ENCODE data around the gene NEURL3. TPM values are rescaled to one million over a fixed set of nuclear protein-coding genes. Genes with fewer than 3 reads are reported as not detected.
A peak's percentile ranks its signal among the peaks of the same experiment; 100 is the strongest.
"Not testable (repeated sequence)": the region's sequence is repeated elsewhere in the genome, so short reads cannot be mapped to it uniquely, and the experiment has no call there.

Gene NEURL3, protein sequence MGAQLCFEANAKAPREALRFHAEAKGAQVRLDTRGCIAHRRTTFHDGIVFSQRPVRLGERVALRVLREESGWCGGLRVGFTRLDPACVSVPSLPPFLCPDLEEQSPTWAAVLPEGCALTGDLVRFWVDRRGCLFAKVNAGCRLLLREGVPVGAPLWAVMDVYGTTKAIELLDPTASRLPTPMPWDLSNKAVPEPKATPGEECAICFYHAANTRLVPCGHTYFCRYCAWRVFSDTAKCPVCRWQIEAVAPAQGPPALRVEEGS
- total RNA-seq = 0.54 and 0.75 TPM in 2 replicates

GRCh38 chr2:96505231-96505889 lies at the start of gene NEURL3:
Gene NEURL3, minus strand, starts transcription at chr2:96505357. Its CDS starts 71 bp downstream, at chr2:96505286.
- H3K27me3 Mint-ChIP-seq (ENCODE audit: insufficient read depth) = peaks cover 3% of the 10 kb centered on the region
- peak within 1 kb of the TSS; percentile 8 for H3K4me3 Mint-ChIP-seq
- intact Hi-C loops (cut with micrococcal nuclease) = loop anchor here (5.0 kb wide), 1 partner anchor 47 kb away; no protein-coding TSS in a partner anchor
- no peak for DNase-seq (ENCODE audit: low spot score)
- H3K9me3 Mint-ChIP-seq = no peaks in the 10 kb centered on the region
- H3K27ac Mint-ChIP-seq = no peak within 1 kb of the TSS
- H3K4me1 Mint-ChIP-seq (ENCODE audit: low read depth) = peaks cover 59% of the 10 kb centered on the region
- H3K36me3 Mint-ChIP-seq (ENCODE audit: low read depth) = no peaks in the 10 kb centered on the region

DNA sequence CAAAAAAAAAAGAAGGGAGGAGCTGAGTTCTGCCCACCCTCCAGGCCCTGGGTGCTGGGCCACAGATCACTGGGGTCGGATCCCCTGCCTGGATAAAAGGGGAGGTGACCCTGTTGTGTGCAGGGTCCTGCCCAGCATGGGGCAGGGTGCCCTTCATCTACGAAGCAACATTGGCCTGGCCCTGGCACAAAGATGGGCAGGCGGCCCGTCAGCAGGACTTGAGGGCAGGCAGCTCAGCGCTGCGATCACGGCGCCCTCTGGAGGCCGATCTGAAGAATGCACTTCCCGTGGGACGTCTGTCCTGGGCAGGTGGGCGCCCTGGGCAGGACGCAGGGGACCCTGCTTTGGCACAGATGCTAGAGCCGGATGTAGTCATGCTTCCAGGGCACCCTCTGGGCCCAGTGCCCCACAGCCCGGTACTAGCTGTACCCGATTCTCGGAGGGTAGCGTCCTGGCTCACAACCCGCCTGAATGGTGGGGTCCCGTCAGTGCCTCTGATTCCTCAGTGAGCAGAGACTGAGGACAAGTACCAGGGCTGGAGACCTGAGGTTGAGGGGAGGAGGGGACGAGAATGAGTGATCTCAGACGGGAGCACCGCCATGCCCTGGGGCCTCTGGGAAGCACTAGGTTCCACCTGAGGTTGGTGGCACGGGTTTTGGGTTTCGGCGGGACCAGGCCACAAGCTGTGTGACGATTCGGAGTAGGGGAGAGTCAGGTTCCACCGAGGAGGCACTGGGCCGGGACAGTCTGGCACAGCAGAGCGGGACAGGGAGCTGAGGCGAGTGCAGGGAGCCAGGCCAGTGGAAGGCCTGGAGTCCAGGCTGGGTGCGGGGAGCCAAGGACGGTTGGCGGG lies 49.4 kb upstream of the NEURL3 start:
- H3K27me3 Mint-ChIP-seq (ENCODE audit: insufficient read depth) = no peaks in the 10 kb centered on the region
- H3K9me3 Mint-ChIP-seq = no peaks in the 10 kb centered on the region
- DNase-seq (ENCODE audit: low spot score) = peak; percentile 56
- intact Hi-C loops (cut with micrococcal nuclease) = loop anchor here (1.0 to 5.0 kb wide), 4 partner anchors 16 to 208 kb away; partner anchors contain the start of genes CNNM4 and NEURL3
- H3K4me1 Mint-ChIP-seq (ENCODE audit: low read depth) = peaks cover 23% of the 10 kb centered on the region
- H3K36me3 Mint-ChIP-seq (ENCODE audit: low read depth) = peaks cover 16% of the 10 kb centered on the region
- H3K27ac Mint-ChIP-seq = peak overlapping the region; percentile 34
- H3K4me3 Mint-ChIP-seq = no peak overlapping the region

- peaks cover 23% of the 10 kb centered on the region for H3K4me1 Mint-ChIP-seq (ENCODE audit: low read depth)
- H3K27ac Mint-ChIP-seq = peak overlapping the region; percentile 34
- peaks cover 17% of the 10 kb centered on the region for H3K36me3 Mint-ChIP-seq (ENCODE audit: low read depth)
- H3K27me3 Mint-ChIP-seq (ENCODE audit: insufficient read depth); H3K9me3 Mint-ChIP-seq; DNase-seq (ENCODE audit: low spot score); H3K4me3 Mint-ChIP-seq: not testable (repeated sequence)
- intact Hi-C loops (cut with micrococcal nuclease) = loop anchor here (1.0 to 5.0 kb wide), 4 partner anchors 16 to 208 kb away; partner anchors contain the start of genes CNNM4 and NEURL3
Observed at GRCh38 chr2:96553957-96554292, 48.8 kb upstream of the NEURL3 start.

DNA sequence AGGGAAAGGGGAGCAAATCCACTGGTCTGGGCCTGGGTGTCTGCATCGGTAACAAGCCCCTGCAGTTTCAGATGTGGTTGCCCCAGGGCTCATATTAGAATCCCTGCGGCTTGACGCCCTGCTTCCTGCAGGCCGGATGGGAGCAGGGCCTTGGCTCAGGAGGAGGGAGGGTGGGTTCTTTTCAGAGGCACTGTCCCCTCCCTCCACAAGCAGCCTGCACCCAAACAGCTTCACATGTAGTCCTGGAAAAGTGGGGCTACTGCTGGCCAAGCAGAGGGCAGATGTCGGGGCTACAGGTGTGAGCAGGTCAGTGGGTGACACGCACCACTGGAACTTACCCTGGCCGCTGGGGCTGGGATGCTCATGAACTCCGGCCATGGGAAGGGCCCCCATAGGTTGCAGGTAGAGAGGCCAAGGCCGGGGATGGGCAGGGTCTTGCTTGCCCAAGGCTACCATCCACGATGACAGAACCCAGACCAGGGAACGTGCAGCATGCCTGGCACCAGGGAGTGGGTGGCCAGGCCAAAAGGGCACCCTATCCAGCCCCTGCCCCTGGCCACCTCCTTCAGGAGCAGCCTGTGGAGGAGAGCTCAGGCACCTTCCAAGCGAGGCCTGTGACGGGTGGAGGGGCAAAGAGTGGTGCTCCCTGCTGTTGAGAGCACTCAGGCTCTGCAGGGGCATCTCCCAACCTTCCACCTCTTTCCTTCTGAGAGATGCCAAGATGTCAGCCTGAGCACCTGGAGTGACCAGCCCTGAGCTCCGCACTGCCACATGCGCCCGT lies 48.2 kb upstream of the NEURL3 start:
- H3K4me3 Mint-ChIP-seq = no peak overlapping the region
- H3K27ac Mint-ChIP-seq = peak overlapping the region; percentile 34
- H3K27me3 Mint-ChIP-seq (ENCODE audit: insufficient read depth) = no peaks in the 10 kb centered on the region
- peaks cover 23% of the 10 kb centered on the region for H3K4me1 Mint-ChIP-seq (ENCODE audit: low read depth)
- peaks cover 17% of the 10 kb centered on the region for H3K36me3 Mint-ChIP-seq (ENCODE audit: low read depth)
- no peak for DNase-seq (ENCODE audit: low spot score)
- intact Hi-C loops (cut with micrococcal nuclease) = loop anchor here (5.0 kb wide), 2 partner anchors 46 to 209 kb away; partner anchors contain the start of genes CNNM4 and NEURL3
- no peaks in the 10 kb centered on the region for H3K9me3 Mint-ChIP-seq

DNA sequence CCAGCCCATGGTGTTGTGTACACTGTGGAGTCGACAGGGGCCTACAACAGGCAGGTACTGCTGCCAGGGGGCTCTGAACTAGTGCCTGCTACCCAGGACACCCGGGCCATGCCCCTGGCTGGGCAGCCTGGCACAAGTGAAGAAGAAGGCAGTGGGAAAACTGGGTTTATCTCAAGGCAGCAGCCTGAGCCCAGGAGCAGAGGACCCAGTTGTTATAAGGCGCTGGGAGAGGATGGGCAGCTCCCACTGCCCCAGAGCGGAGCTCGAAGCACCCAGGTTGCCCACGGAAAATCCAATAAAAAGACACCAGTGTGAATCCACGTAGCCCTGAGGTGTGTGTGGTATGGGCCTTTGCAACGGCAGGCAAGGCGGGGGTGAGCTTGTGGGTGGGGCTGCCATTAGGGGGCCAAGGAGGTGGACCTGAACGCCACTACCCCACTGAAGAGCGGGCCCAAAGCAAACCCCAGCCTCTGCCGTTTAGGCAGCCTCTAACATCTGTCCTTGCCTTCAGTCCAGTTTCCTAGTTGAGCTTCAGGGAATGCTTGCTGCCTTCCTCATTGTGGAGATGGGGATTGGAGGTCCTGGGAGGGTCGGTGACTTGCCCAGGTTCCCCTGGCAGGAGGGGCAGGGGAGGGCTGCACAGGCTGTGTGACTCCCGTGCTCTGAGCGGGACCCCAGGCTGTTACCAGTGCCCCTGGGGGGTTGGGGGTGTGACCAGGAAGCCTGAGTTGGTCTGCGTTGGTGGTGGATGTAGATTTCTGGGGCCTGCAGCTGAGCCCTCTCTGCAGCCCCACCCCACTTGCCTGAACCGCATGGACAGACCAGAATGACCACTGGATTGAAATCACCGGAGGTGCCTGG lies 47.4 kb upstream of the NEURL3 start:
- no peak for DNase-seq (ENCODE audit: low spot score)
- intact Hi-C loops (cut with micrococcal nuclease) = loop anchor here (5.0 kb wide), 2 partner anchors 45 to 210 kb away; partner anchors contain the start of genes CNNM4 and NEURL3
- no peaks in the 10 kb centered on the region for H3K9me3 Mint-ChIP-seq
- H3K27me3 Mint-ChIP-seq (ENCODE audit: insufficient read depth) = no peaks in the 10 kb centered on the region
- peaks cover 21% of the 10 kb centered on the region for H3K36me3 Mint-ChIP-seq (ENCODE audit: low read depth)
- peaks cover 26% of the 10 kb centered on the region for H3K4me1 Mint-ChIP-seq (ENCODE audit: low read depth)
- no peak overlapping the region for H3K4me3 Mint-ChIP-seq
- no peak overlapping the region for H3K27ac Mint-ChIP-seq

- intact Hi-C loops (cut with micrococcal nuclease) = loop anchor here (5.0 kb wide), 2 partner anchors 44 to 211 kb away; partner anchors contain the start of genes CNNM4 and NEURL3
- no peak overlapping the region for H3K27ac Mint-ChIP-seq
- no peak for DNase-seq (ENCODE audit: low spot score)
- no peak overlapping the region for H3K4me3 Mint-ChIP-seq
- peaks cover 28% of the 10 kb centered on the region for H3K4me1 Mint-ChIP-seq (ENCODE audit: low read depth)
- no peaks in the 10 kb centered on the region for H3K9me3 Mint-ChIP-seq
- H3K36me3 Mint-ChIP-seq (ENCODE audit: low read depth) = peaks cover 27% of the 10 kb centered on the region
- no peaks in the 10 kb centered on the region for H3K27me3 Mint-ChIP-seq (ENCODE audit: insufficient read depth)
Observed at GRCh38 chr2:96551605-96552314, 46.6 kb upstream of the NEURL3 start.

DNA sequence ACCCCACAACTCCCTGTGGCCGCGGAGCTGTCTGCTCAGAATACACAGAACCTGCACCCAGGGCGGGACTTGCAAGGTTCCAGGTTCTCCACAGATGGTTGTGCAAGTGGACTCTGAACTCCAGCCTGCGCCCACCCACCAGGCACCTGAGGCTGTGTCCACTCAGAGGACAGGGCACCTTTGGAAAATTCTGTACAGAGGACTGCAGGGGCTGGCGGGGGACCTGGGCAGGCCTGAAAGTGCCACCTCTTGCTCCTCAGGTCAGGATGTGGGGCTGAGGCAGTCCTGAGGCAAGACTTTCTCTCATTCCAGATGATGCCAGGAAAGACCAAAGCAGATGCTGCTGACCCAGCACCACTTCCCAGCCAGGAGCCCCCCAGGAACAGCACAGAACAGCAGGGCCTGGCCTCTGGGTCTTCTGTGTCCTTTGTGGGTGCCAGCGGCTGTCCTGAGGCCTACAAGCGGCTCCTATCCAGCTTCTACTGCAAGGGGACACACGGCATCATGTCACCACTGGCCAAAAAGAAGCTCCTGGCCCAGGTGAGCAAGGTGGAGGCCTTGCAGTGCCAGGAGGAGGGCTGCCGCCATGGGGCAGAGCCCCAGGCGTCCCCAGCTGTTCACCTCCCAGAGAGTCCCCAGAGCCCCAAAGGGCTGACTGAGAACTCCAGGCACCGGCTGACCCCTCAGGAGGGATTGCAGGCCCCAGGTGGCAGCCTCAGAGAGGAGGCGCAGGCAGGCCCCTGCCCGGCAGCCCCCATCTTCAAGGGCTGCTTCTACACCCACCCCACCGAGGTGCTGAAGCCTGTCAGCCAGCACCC lies 45.8 kb upstream of the NEURL3 start:
- Mint-ChIP-seq H3K27me3 (ENCODE audit: insufficient read depth) (no peaks in the 10 kb centered on the region), H3K4me3 (no peak overlapping the region), H3K9me3 (no peaks in the 10 kb centered on the region), H3K36me3 (ENCODE audit: low read depth) (peaks cover 35% of the 10 kb centered on the region), H3K4me1 (ENCODE audit: low read depth) (peaks cover 32% of the 10 kb centered on the region), H3K27ac (no peak overlapping the region)
- intact Hi-C loops (cut with micrococcal nuclease) = loop anchor here (5.0 kb wide), 2 partner anchors 44 to 211 kb away; partner anchors contain the start of genes CNNM4 and NEURL3
- DNase-seq (ENCODE audit: low spot score) = no peak

DNA sequence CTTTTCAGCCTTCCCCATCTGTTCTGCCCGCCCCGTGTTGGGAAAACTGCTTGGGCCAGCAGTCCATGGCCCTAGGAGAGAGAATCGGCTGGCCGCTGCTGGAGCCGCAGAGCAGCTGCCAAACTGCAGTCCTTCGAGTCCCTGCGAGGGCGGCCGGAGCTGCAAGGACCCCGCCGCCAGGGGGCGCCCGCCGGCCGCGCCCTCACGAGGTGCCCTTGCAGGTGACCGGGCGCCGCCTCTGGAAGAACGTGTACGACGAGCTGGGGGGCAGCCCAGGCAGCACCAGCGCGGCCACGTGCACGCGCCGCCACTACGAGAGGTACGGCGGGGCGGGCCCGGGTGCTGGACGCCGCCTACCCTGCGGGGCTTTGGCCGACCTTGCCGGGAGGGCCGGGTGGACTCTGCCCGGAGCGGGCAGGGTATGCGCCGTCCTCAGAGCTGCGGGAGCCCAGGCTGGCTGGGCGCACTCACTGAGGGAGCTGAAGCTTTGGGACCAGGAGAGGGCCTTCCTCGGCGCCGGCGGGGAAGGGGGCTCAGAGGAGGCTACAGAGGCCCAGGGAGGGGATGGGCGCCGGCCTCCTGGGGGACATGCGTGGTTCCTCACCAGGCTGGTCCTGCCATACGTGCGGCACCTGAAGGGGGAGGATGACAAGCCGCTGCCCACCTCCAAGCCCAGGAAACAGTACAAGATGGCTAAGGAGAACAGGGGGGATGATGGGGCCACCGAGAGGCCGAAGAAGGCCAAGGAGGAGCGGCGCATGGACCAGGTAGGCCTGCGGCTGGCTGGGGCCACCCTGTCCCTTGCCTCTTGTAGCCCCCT lies 45.0 kb upstream of the NEURL3 start:
- intact Hi-C loops (cut with micrococcal nuclease) = loop anchor here (5.0 kb wide), 2 partner anchors 43 to 212 kb away; partner anchors contain the start of genes CNNM4 and NEURL3
- H3K9me3 Mint-ChIP-seq = no peaks in the 10 kb centered on the region
- DNase-seq (ENCODE audit: low spot score) = no peak
- no peaks in the 10 kb centered on the region for H3K27me3 Mint-ChIP-seq (ENCODE audit: insufficient read depth)
- H3K36me3 Mint-ChIP-seq (ENCODE audit: low read depth) = peaks cover 42% of the 10 kb centered on the region
- no peak overlapping the region for H3K27ac Mint-ChIP-seq
- H3K4me1 Mint-ChIP-seq (ENCODE audit: low read depth) = peaks cover 39% of the 10 kb centered on the region
- H3K4me3 Mint-ChIP-seq = no peak overlapping the region

- intact Hi-C loops (cut with micrococcal nuclease) = no loop called here
- Mint-ChIP-seq H3K36me3 (ENCODE audit: low read depth) (peaks cover 48% of the 10 kb centered on the region), H3K4me1 (ENCODE audit: low read depth) (peaks cover 45% of the 10 kb centered on the region), H3K27me3 (ENCODE audit: insufficient read depth) (no peaks in the 10 kb centered on the region), H3K9me3 (no peaks in the 10 kb centered on the region), H3K27ac (no peak overlapping the region), H3K4me3 (no peak overlapping the region)
- DNase-seq (ENCODE audit: low spot score) = no peak
Observed at GRCh38 chr2:96549466-96549785, 44.3 kb upstream of the NEURL3 start.
